Upper lobe of left lung (tissue), 6 donors: ENCODE results near the gene TBC1D4. TPM values are rescaled to one million over a fixed set of nuclear protein-coding genes. Genes with fewer than 3 reads are reported as not detected.

Source experiments
- ATAC-seq, 2 donors: fragments of 200-7000 bp; cut with Tn5 transposase; one replicate each; pipeline ENCODE4 v1.9.1; 2022; ENCODE audit warnings: mild to moderate bottlenecking in 2 of 2, moderate library complexity in 2 of 2; ENCODE audit not compliant: low FRiP score in 2 of 2
- DNase-seq, 2 donors: peaks; one replicate each; pipeline ENCODE4 v3.0.0-alpha.2; 2019 to 2020
- H3K27ac ChIP-seq, 4 donors: fragments of 200-600 bp; sonication (generic); one replicate each; pipeline ENCODE4 v1.5.1; 2016 to 2019
- H3K27me3 ChIP-seq, 4 donors: fragments of 200-600 bp; sonication (generic); one replicate each; pipeline ENCODE4 v1.5.1; 2017 to 2019
- H3K36me3 ChIP-seq, 4 donors: fragments of 200-600 bp; sonication (generic); one replicate each; pipeline ENCODE4 v1.5.1; 2016 to 2019
- H3K4me1 ChIP-seq, 4 donors: fragments of 200-600 bp; sonication (generic); one replicate each; pipeline ENCODE4 v1.5.1; 2018 to 2019
- H3K4me3 ChIP-seq, 4 donors: fragments of 200-600 bp; sonication (generic); one replicate each; pipeline ENCODE4 v1.5.1; 2017 to 2019; ENCODE audit warnings: mild to moderate bottlenecking in 2 of 4, moderate library complexity in 1 of 4
- H3K9me3 ChIP-seq, 4 donors: fragments of 200-600 bp; sonication (generic); one replicate each; pipeline ENCODE4 v1.5.1; 2018 to 2019
- EP300 ChIP-seq, 4 donors: sonication (generic); formaldehyde crosslinking; IDR thresholded peaks; one replicate each; pipeline ENCODE4 v1.5.1; 2017; ENCODE audit warnings: antibody characterized with exemption in 4 of 4, control low read depth in 2 of 4
- POLR2A ChIP-seq, 4 donors: fragments of 450-650 bp; IDR thresholded peaks; one replicate each; pipeline ENCODE4 v1.5.1; 2016 to 2017; ENCODE audit warnings: antibody characterized with exemption in 4 of 4, mild to moderate bottlenecking in 2 of 4
- POLR2AphosphoS5 ChIP-seq, 2 donors: sonication (generic); formaldehyde crosslinking; IDR thresholded peaks; one replicate each; pipeline ENCODE4 v1.5.1; 2017; ENCODE audit warnings: antibody characterized with exemption in 2 of 2
- WGBS, 2 donors: methylation state at CpG; one replicate each; pipeline ENCODE4 v1.1.5; 2017 to 2018; 5-methylcytosine and 5-hydroxymethylcytosine counted together
- total RNA-seq, 6 donors: library from RNA; depleted of rRNA in 4 of 6; stranded (reverse); fragments of >200 nt in 4 of 6; gene quantifications; one replicate each; pipeline versions ENCODE4 v1.1.0 to v1.2.1, GENCODE V29; 2016 to 2021
- TF ChIP-seq, protein P1 (sequence below), 6 experiments: fragments of 450-650 bp in 4 of 6; fragments of 200-600 bp in 2 of 6; sonication (generic) in 2 of 6; IDR thresholded peaks; one replicate each; pipeline ENCODE4 v1.5.1; 2016 to 2019; ENCODE audit warnings: antibody characterized with exemption in 6 of 6
- donor health status: DM: no; HTN: no; CAD: no; lungs with moderate emphysema.
- donor health status: DM: no; HTN: yes; CAD: no; lungs with severe emphysema.

The TBC1D4 gene
- total RNA-seq, 6 donors from 2014 or later, result 26.1 to 97.4 (median 30.7) TPM

- 73 to 84% methylated on average over 2 of the region's 2 CpGs for WGBS, 2 donors
- DNase-seq, result no peak
- no peak for ATAC-seq
- H3K4me1 ChIP-seq, result peaks cover 0 to 12% (median 5%) of the 10 kb centered on the region in 4 donors
- peaks cover 0 to 6% (median 3%) of the 10 kb centered on the region in 4 donors for H3K9me3 ChIP-seq
- H3K36me3 ChIP-seq, result no peaks in the 10 kb centered on the region
- H3K4me3 ChIP-seq, result no peak overlapping the region
- no peak for TF ChIP-seq POLR2AphosphoS5 (IDR thresholded peaks at IDR 0.05)
- TF ChIP-seq POLR2A (IDR thresholded peaks at IDR 0.05), result no peak
- no peak for TF ChIP-seq EP300 (IDR thresholded peaks at IDR 0.05)
- TF ChIP-seq, protein P1, sequence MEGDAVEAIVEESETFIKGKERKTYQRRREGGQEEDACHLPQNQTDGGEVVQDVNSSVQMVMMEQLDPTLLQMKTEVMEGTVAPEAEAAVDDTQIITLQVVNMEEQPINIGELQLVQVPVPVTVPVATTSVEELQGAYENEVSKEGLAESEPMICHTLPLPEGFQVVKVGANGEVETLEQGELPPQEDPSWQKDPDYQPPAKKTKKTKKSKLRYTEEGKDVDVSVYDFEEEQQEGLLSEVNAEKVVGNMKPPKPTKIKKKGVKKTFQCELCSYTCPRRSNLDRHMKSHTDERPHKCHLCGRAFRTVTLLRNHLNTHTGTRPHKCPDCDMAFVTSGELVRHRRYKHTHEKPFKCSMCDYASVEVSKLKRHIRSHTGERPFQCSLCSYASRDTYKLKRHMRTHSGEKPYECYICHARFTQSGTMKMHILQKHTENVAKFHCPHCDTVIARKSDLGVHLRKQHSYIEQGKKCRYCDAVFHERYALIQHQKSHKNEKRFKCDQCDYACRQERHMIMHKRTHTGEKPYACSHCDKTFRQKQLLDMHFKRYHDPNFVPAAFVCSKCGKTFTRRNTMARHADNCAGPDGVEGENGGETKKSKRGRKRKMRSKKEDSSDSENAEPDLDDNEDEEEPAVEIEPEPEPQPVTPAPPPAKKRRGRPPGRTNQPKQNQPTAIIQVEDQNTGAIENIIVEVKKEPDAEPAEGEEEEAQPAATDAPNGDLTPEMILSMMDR (IDR thresholded peaks at IDR 0.05), result no peak
- no peaks in the 10 kb centered on the region for H3K27me3 ChIP-seq
- no peak overlapping the region for H3K27ac ChIP-seq
Observed at GRCh38 chr13:75399879-75400217, 82.1 kb downstream of the TBC1D4 start.

GRCh38 chr13:75399168-75399878 lies 82.6 kb downstream of the TBC1D4 start:
- DNase-seq, result no peak
- no peaks in the 10 kb centered on the region for H3K36me3 ChIP-seq
- TF ChIP-seq, protein P1 (IDR thresholded peaks at IDR 0.05), result no peak
- TF ChIP-seq POLR2AphosphoS5 (IDR thresholded peaks at IDR 0.05), result no peak
- TF ChIP-seq POLR2A (IDR thresholded peaks at IDR 0.05), result no peak
- TF ChIP-seq EP300 (IDR thresholded peaks at IDR 0.05), result no peak
- no peaks in the 10 kb centered on the region for H3K27me3 ChIP-seq
- 90 to 92% methylated on average over 2 of the region's 2 CpGs for WGBS, 2 donors
- H3K9me3 ChIP-seq, result peaks cover 0 to 6% (median 3%) of the 10 kb centered on the region in 4 donors
- peaks cover 0 to 16% (median 8%) of the 10 kb centered on the region in 4 donors for H3K4me1 ChIP-seq
- no peak for ATAC-seq
- H3K27ac ChIP-seq, result no peak overlapping the region
- no peak overlapping the region for H3K4me3 ChIP-seq

- ATAC-seq (no peak), DNase-seq (no peak)
- Histone ChIP-seq H3K4me1 (peaks cover 0 to 16% (median 12%) of the 10 kb centered on the region in 4 donors), H3K27me3 (no peaks in the 10 kb centered on the region), H3K9me3 (peaks cover 0 to 6% (median 3%) of the 10 kb centered on the region in 4 donors), H3K4me3 (no peak overlapping the region), H3K36me3 (no peaks in the 10 kb centered on the region), H3K27ac (no peak overlapping the region)
- TF ChIP-seq, protein P1 (IDR thresholded peaks at IDR 0.05), result no peak
- no peak for TF ChIP-seq POLR2AphosphoS5 (IDR thresholded peaks at IDR 0.05)
- TF ChIP-seq POLR2A (IDR thresholded peaks at IDR 0.05), result no peak
- no peak for TF ChIP-seq EP300 (IDR thresholded peaks at IDR 0.05)
- WGBS, 2 donors, result 88 to 91% methylated on average over 6 of the region's 6 CpGs
Observed at GRCh38 chr13:75398072-75398471, 83.9 kb downstream of the TBC1D4 start.

- Histone ChIP-seq H3K36me3 (no peaks in the 10 kb centered on the region), H3K4me3 (no peak overlapping the region), H3K9me3 (peaks cover 0 to 6% (median 3%) of the 10 kb centered on the region in 4 donors), H3K4me1 (peaks cover 0 to 15% (median 11%) of the 10 kb centered on the region in 4 donors), H3K27ac (no peak overlapping the region), H3K27me3 (no peaks in the 10 kb centered on the region)
- TF ChIP-seq, protein P1 (IDR thresholded peaks at IDR 0.05), result no peak
- TF ChIP-seq POLR2A (IDR thresholded peaks at IDR 0.05) (no peak), EP300 (IDR thresholded peaks at IDR 0.05) (no peak), POLR2AphosphoS5 (IDR thresholded peaks at IDR 0.05) (no peak)
- WGBS, 2 donors, result 73 to 75% methylated on average over 4 of the region's 4 CpGs
- DNase-seq (no peak), ATAC-seq (no peak)
Observed at GRCh38 chr13:75395901-75396300, 86.1 kb downstream of the TBC1D4 start.

DNA sequence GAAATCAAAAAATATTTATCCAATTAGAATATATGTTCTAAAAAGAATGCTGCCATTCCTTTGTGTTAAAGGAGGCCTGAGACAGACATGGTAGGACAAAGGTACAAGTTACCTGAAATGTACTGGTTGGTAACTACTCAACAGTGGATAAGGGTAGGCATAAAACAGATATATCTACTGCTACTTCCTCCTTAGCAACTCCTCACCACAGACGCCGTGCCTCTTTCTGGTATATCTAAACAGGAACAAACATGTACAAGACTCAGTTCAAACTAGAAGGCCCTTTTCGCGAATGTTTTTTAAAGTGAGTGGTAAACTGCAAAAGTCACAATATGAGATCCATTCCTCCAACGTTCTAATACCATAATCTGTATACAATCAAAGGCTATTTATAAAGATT lies 86.9 kb downstream of the TBC1D4 start:
- Histone ChIP-seq H3K36me3 (no peaks in the 10 kb centered on the region), H3K27ac (no peak overlapping the region), H3K4me3 (no peak overlapping the region), H3K4me1 (peaks cover 0 to 15% (median 11%) of the 10 kb centered on the region in 4 donors), H3K27me3 (no peaks in the 10 kb centered on the region), H3K9me3 (peaks cover 0 to 6% (median 3%) of the 10 kb centered on the region in 4 donors)
- ATAC-seq (no peak), DNase-seq (no peak)
- TF ChIP-seq, protein P1 (IDR thresholded peaks at IDR 0.05), result no peak
- 43 to 59% methylated on average over 5 of the region's 5 CpGs for WGBS, 2 donors
